LHCN-M2 (cell line): ENCODE results near the gene ZNF580. TPM values are rescaled to one million over a fixed set of nuclear protein-coding genes. Genes with fewer than 3 reads are reported as not detected.

ENCODE experiments used
- DNase-seq: peaks from one replicate; pipeline ENCODE4 v3.0.0-alpha.2; 2012; ENCODE audit warnings: low read depth
- total RNA-seq: library from RNA; depleted of rRNA; stranded (reverse); fragments of >200 nt; gene quantifications from 2 replicates; pipeline ENCODE4 v1.2.3, GENCODE V29; 2014

Gene ZNF580
- total RNA-seq, 1 experiment from 2014 or later, result 15.3 TPM

- no peak for DNase-seq
Measured at GRCh38 chr19:55676889-55677505, 36.2 kb downstream of the ZNF580 start.

- no peak for DNase-seq
Measured at GRCh38 chr19:55677572-55678028, 36.8 kb downstream of the ZNF580 start.

- DNase-seq, result no peak
Measured at GRCh38 chr19:55678121-55678671, 37.4 kb downstream of the ZNF580 start.

GRCh38 chr19:55679343-55680257, 38.8 kb downstream of the ZNF580 start:
- DNase-seq, result no peak

- no peak for DNase-seq
Measured at GRCh38 chr19:55680339-55681130, 39.7 kb downstream of the ZNF580 start.

GRCh38 chr19:55681131-55682092, 40.6 kb downstream of the ZNF580 start:
- DNase-seq, result no peak

- no peak for DNase-seq
Measured at GRCh38 chr19:55683449-55684261, 42.9 kb downstream of the ZNF580 start.

GRCh38 chr19:55684946-55685681, 44.3 kb downstream of the ZNF580 start:
- no peak for DNase-seq

GRCh38 chr19:55685776-55686175, 45.0 kb downstream of the ZNF580 start:
- DNase-seq, result no peak

- no peak for DNase-seq
Measured at GRCh38 chr19:55686311-55687050, 45.7 kb downstream of the ZNF580 start.

- DNase-seq, result no peak
Measured at GRCh38 chr19:55687281-55688201, 46.7 kb downstream of the ZNF580 start.

- no peak for DNase-seq
Measured at GRCh38 chr19:55688422-55689218, 47.8 kb downstream of the ZNF580 start.

GRCh38 chr19:55689411-55690108, 48.8 kb downstream of the ZNF580 start:
- no peak for DNase-seq

- no peak for DNase-seq
Measured at GRCh38 chr19:55690109-55690768, 49.4 kb downstream of the ZNF580 start.
